Measurements from ENCODE around the gene CTNNA2. TPM values are rescaled to one million over a fixed set of nuclear protein-coding genes. Genes with fewer than 3 reads are reported as not detected.

Gene CTNNA2
- total and polyA plus RNA-seq, 9 of the 15 experiments (the other 6 are each of a cell fraction or from before 2014, with no cell fraction given), result 0.03 to 0.40 (median 0.15) TPM

DNA sequence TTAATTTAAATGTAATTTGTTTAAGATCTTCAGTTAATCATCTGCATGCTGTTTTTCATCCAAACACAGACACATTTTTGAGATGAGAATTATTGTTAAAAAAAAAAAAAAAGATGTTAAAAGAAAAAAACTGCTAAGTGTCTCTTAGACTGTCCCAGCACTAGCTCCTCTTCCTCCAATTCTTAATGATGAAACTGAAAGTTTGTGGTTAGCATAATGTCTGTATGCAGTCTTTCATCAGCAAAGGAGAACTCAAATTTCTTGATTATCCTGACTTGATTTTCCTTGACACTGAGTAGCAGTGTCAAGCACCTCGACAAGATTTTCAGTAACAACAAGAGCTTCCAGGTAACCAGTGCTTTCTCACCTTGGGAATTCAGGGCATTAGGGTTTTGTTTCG is 517.3 kb downstream of the CTNNA2 start:
- FAIRE-seq, result no peak
- H3K27me3 ChIP-seq (ENCODE audit: control insufficient read depth in 2 of 2, insufficient read depth in 2 of 2, low read length in 2 of 2), result no peaks in the 10 kb centered on the region
- no peak overlapping the region for H2AFZ ChIP-seq (ENCODE audit: low read depth, low read length)
- DNase-seq (ENCODE audit: extremely low read depth in 1 of 4, low spot score in 3 of 4), result no peak
- intact Hi-C loops (cut with micrococcal nuclease) (no loop called here), in situ Hi-C loops (cut with MboI) (no loop called here)
- BruUV-seq (replicated peaks), result no TSS peak
- no peaks in the 10 kb centered on the region; a peak in 3 of 5 replicates for H3K4me1 ChIP-seq (replicated peaks in 1 of 2; ENCODE audit: control insufficient read depth in 2 of 2, insufficient read depth in 2 of 2, low read length in 2 of 2)
- H4K20me1 ChIP-seq (replicated peaks; ENCODE audit: control insufficient read depth, insufficient read depth, low read length), result no peaks in the 10 kb centered on the region
- H3K27ac ChIP-seq (ENCODE audit: extremely low read depth, low read depth, low read length), result no peak overlapping the region
- TF ChIP-seq, protein P1, sequence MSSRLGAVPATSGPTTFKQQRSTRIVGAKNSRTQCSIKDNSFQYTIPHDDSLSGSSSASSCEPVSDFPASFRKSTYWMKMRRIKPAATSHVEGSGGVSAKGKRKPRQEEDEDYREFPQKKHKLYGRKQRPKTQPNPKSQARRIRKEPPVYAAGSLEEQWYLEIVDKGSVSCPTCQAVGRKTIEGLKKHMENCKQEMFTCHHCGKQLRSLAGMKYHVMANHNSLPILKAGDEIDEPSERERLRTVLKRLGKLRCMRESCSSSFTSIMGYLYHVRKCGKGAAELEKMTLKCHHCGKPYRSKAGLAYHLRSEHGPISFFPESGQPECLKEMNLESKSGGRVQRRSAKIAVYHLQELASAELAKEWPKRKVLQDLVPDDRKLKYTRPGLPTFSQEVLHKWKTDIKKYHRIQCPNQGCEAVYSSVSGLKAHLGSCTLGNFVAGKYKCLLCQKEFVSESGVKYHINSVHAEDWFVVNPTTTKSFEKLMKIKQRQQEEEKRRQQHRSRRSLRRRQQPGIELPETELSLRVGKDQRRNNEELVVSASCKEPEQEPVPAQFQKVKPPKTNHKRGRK (tag; IDR thresholded peaks at IDR 0.05), result no peak
- TF ChIP-seq HCFC1 (IDR thresholded peaks at IDR 0.05; ENCODE audit: low read depth, low read length) (no peak), CREB1 (IDR thresholded peaks at IDR 0.05) (no peak), CREB1 (CRISPR knock-in tag; IDR thresholded peaks at IDR 0.05) (no peak), NFE2L1 (tag; IDR thresholded peaks at IDR 0.05; ENCODE audit: borderline replicate concordance, low read depth) (no peak), SMARCA5 (IDR thresholded peaks at IDR 0.05) (no peak), MTA1 (IDR thresholded peaks at IDR 0.05; ENCODE audit: borderline replicate concordance) (no peak), ZNF347 (CRISPR knock-in tag; IDR thresholded peaks at IDR 0.05; ENCODE audit: low read depth) (no peak)
- TF ChIP-seq, protein P2, sequence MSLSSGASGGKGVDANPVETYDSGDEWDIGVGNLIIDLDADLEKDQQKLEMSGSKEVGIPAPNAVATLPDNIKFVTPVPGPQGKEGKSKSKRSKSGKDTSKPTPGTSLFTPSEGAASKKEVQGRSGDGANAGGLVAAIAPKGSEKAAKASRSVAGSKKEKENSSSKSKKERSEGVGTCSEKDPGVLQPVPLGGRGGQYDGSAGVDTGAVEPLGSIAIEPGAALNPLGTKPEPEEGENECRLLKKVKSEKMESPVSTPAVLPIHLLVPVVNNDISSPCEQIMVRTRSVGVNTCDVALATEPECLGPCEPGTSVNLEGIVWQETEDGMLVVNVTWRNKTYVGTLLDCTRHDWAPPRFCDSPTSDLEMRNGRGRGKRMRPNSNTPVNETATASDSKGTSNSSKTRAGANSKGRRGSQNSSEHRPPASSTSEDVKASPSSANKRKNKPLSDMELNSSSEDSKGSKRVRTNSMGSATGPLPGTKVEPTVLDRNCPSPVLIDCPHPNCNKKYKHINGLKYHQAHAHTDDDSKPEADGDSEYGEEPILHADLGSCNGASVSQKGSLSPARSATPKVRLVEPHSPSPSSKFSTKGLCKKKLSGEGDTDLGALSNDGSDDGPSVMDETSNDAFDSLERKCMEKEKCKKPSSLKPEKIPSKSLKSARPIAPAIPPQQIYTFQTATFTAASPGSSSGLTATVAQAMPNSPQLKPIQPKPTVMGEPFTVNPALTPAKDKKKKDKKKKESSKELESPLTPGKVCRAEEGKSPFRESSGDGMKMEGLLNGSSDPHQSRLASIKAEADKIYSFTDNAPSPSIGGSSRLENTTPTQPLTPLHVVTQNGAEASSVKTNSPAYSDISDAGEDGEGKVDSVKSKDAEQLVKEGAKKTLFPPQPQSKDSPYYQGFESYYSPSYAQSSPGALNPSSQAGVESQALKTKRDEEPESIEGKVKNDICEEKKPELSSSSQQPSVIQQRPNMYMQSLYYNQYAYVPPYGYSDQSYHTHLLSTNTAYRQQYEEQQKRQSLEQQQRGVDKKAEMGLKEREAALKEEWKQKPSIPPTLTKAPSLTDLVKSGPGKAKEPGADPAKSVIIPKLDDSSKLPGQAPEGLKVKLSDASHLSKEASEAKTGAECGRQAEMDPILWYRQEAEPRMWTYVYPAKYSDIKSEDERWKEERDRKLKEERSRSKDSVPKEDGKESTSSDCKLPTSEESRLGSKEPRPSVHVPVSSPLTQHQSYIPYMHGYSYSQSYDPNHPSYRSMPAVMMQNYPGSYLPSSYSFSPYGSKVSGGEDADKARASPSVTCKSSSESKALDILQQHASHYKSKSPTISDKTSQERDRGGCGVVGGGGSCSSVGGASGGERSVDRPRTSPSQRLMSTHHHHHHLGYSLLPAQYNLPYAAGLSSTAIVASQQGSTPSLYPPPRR (CRISPR knock-in tag; IDR thresholded peaks at IDR 0.05; ENCODE audit: borderline replicate concordance), result no peak
- H3K9me3 ChIP-seq (replicated peaks; ENCODE audit: control insufficient read depth, insufficient read depth, low read depth, low read length), result no peaks in the 10 kb centered on the region; the same call in 1 of the 2 replicates
- H3K4me2 ChIP-seq (ENCODE audit: insufficient read depth, low read length), result no peak overlapping the region
- H3K9ac ChIP-seq (ENCODE audit: insufficient read depth in 1 of 2, low read depth in 2 of 2, low read length in 2 of 2), result no peak overlapping the region
- no peaks in the 10 kb centered on the region for H3K79me2 ChIP-seq (ENCODE audit: control insufficient read depth, insufficient read depth, low read length)
- H3K9me1 ChIP-seq (ENCODE audit: control insufficient read depth, insufficient read depth, low read length), result no peaks in the 10 kb centered on the region
- no peaks in the 10 kb centered on the region for H3K36me3 ChIP-seq (ENCODE audit: control insufficient read depth, insufficient read depth, low read length)
- ATAC-seq, result no peak
- ChIA-PET POLR2A (interaction anchor here (1.0 to 1.2 kb wide), 2 partner anchors 9 to 15 kb away, joined by 3 read pairs; no protein-coding TSS in a partner anchor), CTCF (ENCODE audit: low intra/inter-chr PET ratio) (interaction anchor here (0.6 kb wide), 1 partner anchor 172 kb away, joined by 3 read pairs; no protein-coding TSS in a partner anchor)
- H3K4me3 ChIP-seq, result no peak overlapping the region
- WGBS (ENCODE audit: insufficient coverage, low coverage, missing lambda C conversion rate), result 8% methylated on average over 2 of the region's 2 CpGs

Measured in K562 (cell line).